Stomach smooth muscle (tissue), 2 donors: ENCODE data around the gene ARHGEF1.
A peak's percentile ranks its signal among the peaks of the same experiment; 100 is the strongest.

Experiments used
- H3K27ac ChIP-seq: one replicate; pipeline ENCODE4 v1.7.0; 2013; ENCODE audit warnings: mild to moderate bottlenecking, low read length, inconsistent platforms
- H3K27me3 ChIP-seq, 2 donors: one replicate each; pipeline ENCODE4 v1.7.0; 2013; ENCODE audit warnings: low read length in 2 of 2; ENCODE audit not compliant: insufficient read depth in 2 of 2, control insufficient read depth in 1 of 2
- H3K36me3 ChIP-seq, 2 donors: one replicate each; pipeline ENCODE4 v1.7.0; 2013; ENCODE audit warnings: low read length in 2 of 2; ENCODE audit not compliant: control insufficient read depth in 2 of 2, insufficient read depth in 2 of 2
- H3K4me1 ChIP-seq: one replicate; pipeline ENCODE4 v1.7.0; 2013; ENCODE audit warnings: low read length; ENCODE audit not compliant: control insufficient read depth, insufficient read depth
- H3K4me3 ChIP-seq, 2 donors: one replicate each; pipeline ENCODE4 v1.7.0; 2013; ENCODE audit warnings: low read length in 2 of 2
- H3K9ac ChIP-seq, 2 donors: one replicate each; pipeline ENCODE4 v1.7.0; 2013; ENCODE audit warnings: low read length in 2 of 2, mild to moderate bottlenecking in 1 of 2
- H3K9me3 ChIP-seq, 2 donors: one replicate each; pipeline ENCODE4 v1.7.0; 2013; ENCODE audit warnings: low read length in 2 of 2; ENCODE audit not compliant: control insufficient read depth in 2 of 2
- donor health status: healthy.
- donor health status: Pancreatic carcinoma.

ARHGEF1 gene

DNA sequence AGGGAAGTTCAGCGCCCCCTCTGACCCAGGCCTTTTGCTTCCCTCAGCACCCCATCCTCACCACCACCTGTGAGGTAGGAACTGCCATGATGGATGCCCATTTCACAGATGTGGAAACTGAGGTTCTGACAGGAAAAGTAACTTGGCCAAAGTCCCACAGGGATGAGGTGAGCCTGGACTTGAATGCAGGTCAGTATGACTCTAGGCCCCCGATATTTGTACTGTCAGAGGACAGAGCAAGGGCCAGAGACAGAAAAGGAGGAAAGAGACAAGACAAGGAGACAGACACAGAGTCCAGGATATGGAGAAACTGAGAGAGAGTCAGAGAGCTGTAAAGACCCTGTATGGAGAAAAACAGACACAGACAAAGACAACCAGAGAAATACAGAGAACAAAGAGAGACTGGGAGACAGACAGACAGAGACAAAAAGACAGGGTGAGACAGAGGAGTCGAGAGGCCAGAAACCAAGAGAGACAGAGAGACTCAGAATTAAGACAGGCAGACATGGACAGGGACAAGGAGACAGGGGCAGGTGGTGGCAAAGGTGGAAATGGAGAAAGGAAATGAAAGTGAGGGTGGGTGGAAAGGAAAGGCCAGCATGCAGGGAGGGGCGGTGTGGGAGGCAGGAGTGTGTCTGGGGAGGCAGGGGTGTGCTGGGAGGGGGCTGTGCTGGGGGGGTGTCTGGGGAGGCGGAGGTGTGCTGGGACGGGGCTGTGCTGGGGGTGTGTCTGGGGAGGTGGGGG, 40.2 kb downstream of the ARHGEF1 start:
- Histone ChIP-seq H3K9me3 (peaks cover 0 to 5% of the 10 kb centered on the region in 2 donors), H3K9ac (no peak overlapping the region), H3K4me3 (no peak overlapping the region), H3K36me3 (no peaks in the 10 kb centered on the region), H3K27ac (no peak overlapping the region), H3K27me3 (peaks cover 82 to 85% of the 10 kb centered on the region in 2 donors), H3K4me1 (peaks cover 2% of the 10 kb centered on the region)

GRCh38 chr19:41924151-41925145, 41.5 kb downstream of the ARHGEF1 start:
- Histone ChIP-seq H3K27ac (no peak overlapping the region), H3K9me3 (peaks cover 0 to 5% of the 10 kb centered on the region in 2 donors), H3K4me1 (peaks cover 12% of the 10 kb centered on the region), H3K9ac (no peak overlapping the region), H3K36me3 (no peaks in the 10 kb centered on the region), H3K4me3 (no peak overlapping the region), H3K27me3 (peaks cover 79 to 86% of the 10 kb centered on the region in 2 donors)

DNA sequence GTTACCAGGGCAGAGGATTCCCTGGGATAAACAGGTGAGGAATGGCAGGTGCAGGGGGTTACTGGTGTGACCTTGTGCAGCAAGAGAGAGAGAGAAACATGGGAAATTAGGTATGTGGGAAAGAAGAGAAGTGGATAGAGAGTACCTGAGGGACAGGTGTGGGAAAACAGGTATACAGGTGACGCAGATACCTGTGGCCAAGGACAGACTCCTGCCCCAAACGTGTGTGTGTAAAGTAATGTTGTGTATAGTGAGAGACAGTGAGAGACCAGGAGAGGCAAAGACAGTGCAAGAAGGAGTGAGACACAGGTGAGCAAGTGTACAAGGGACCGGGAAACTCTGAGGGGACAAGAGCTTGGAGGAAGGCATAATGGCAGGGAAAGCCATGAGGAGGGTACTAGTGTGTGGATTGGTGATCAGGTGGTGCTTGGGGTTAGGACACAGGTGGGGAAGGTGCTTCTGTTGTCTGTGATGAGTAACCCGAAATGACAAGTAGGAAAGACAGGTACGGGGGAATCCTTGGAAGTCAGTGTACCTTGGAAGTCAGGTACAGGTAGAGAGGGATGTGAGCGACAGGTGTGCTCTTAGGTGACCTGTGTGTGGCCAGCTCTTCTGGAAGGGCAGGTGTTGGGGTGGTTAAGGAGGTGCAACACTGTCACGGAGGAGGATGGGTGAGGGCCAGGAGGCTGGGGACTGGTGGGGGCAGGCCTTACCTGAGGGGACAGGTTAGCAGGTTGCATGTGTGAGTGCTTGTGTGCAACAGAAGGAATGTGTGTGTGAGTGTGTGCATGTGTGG, 42.4 kb downstream of the ARHGEF1 start:
- H3K27me3 ChIP-seq = peaks cover 79 to 88% of the 10 kb centered on the region in 2 donors

GRCh38 chr19:41926028-41926762, 43.2 kb downstream of the ARHGEF1 start:
- H3K36me3 ChIP-seq = no peaks in the 10 kb centered on the region
- peaks cover 0 to 5% of the 10 kb centered on the region in 2 donors for H3K9me3 ChIP-seq
- H3K4me3 ChIP-seq = no peak overlapping the region
- H3K9ac ChIP-seq = no peak overlapping the region
- H3K27ac ChIP-seq = no peak overlapping the region
- H3K27me3 ChIP-seq = peaks cover 81 to 89% of the 10 kb centered on the region in 2 donors
- peaks cover 12% of the 10 kb centered on the region for H3K4me1 ChIP-seq

More for the DNA sequence above, 42.4 kb downstream of the ARHGEF1 start:
- Histone ChIP-seq H3K4me1 (peaks cover 12% of the 10 kb centered on the region), H3K27ac (no peak overlapping the region), H3K36me3 (no peaks in the 10 kb centered on the region), H3K4me3 (no peak overlapping the region), H3K9me3 (peaks cover 0 to 5% of the 10 kb centered on the region in 2 donors), H3K9ac (no peak overlapping the region)

GRCh38 chr19:41926763-41927496, 43.9 kb downstream of the ARHGEF1 start:
- Histone ChIP-seq H3K27me3 (peaks cover 84 to 92% of the 10 kb centered on the region in 2 donors), H3K27ac (no peak overlapping the region), H3K4me3 (no peak overlapping the region), H3K9me3 (peaks cover 0 to 5% of the 10 kb centered on the region in 2 donors), H3K36me3 (no peaks in the 10 kb centered on the region), H3K4me1 (peaks cover 12% of the 10 kb centered on the region), H3K9ac (no peak overlapping the region)

GRCh38 chr19:41927497-41928192, 44.7 kb downstream of the ARHGEF1 start:
- H3K27me3 ChIP-seq = peaks cover 83 to 92% of the 10 kb centered on the region in 2 donors
- no peak overlapping the region for H3K9ac ChIP-seq
- peaks cover 12% of the 10 kb centered on the region for H3K4me1 ChIP-seq
- H3K9me3 ChIP-seq = peaks cover 0 to 5% of the 10 kb centered on the region in 2 donors
- H3K4me3 ChIP-seq = peak overlapping the region in 1 of 2 donors; percentile 40
- H3K36me3 ChIP-seq = no peaks in the 10 kb centered on the region
- no peak overlapping the region for H3K27ac ChIP-seq

- Histone ChIP-seq H3K27me3 (peaks cover 81 to 91% of the 10 kb centered on the region in 2 donors), H3K36me3 (no peaks in the 10 kb centered on the region), H3K4me3 (peak within 1 kb of the TSS; percentile 40 to 61), H3K9me3 (peaks cover 0 to 5% of the 10 kb centered on the region in 2 donors), H3K9ac (no peak within 1 kb of the TSS), H3K4me1 (peaks cover 14% of the 10 kb centered on the region), H3K27ac (no peak within 1 kb of the TSS)
Observed at GRCh38 chr19:41928221-41928683, 45.3 kb downstream of the ARHGEF1 start, which contains the start of gene ERFL. TSS of gene ERFL (minus strand) at chr19:41928449. CDS start at chr19:41912919, 15,530 bp downstream.

DNA sequence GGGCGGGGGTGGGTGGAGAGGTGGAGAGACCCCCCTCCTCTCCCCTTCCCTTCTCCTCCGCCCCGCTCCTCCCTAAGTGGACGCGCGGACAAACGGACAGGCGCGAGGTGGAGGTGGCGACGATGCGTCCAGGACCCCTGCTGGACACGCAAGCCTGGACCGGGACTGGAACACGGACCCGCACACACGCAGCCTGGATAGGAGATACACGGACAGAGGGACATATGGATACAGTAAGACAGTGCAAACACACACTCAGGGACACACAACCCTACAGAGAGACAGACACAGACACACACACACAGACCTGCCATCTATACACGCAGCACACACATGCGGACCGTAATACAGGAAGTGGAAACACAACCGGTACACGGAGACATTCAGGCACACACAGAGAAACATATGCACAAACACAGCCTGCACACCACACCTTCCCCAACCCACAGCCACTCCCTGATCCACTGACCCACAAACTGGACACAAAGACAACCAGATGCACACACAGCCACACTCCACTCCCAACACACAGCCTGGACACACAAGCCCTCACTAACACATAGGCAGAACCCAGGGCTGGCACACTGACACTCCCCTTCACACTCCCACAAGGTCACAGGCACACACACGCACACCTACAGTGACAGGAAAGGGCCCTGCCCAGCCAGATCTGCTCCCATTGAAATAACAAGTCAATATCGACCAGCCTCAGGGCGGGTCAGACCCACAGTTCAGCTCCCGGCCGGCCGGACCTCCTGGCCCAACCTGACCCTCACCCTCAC, 46.0 kb downstream of the ARHGEF1 start:
- no peaks in the 10 kb centered on the region for H3K36me3 ChIP-seq
- no peak overlapping the region for H3K9ac ChIP-seq
- peak overlapping the region in 1 of 2 donors; percentile 40 for H3K4me3 ChIP-seq
- peaks cover 14% of the 10 kb centered on the region for H3K4me1 ChIP-seq
- peaks cover 84 to 96% of the 10 kb centered on the region in 2 donors for H3K27me3 ChIP-seq
- no peak overlapping the region for H3K27ac ChIP-seq
- peaks cover 0 to 5% of the 10 kb centered on the region in 2 donors for H3K9me3 ChIP-seq
